Neuron (in vitro differentiated cells): ENCODE data around the gene KAZN.

Experiments
- H2AFZ ChIP-seq: one replicate; pipeline ENCODE4 v1.6.1; 2013; ENCODE audit warnings: low read depth, mild to moderate bottlenecking, inconsistent platforms, low read length, moderate library complexity
- H3K27me3 ChIP-seq: one replicate; pipeline ENCODE4 v1.6.1; 2013; ENCODE audit warnings: low read length; ENCODE audit not compliant: insufficient read depth
- H3K36me3 ChIP-seq: one replicate; pipeline ENCODE4 v1.6.1; 2013; ENCODE audit warnings: low read length; ENCODE audit not compliant: insufficient read depth
- H3K4me1 ChIP-seq: one replicate; pipeline ENCODE4 v1.6.1; 2013; ENCODE audit warnings: low read length; ENCODE audit not compliant: insufficient read depth
- H3K4me3 ChIP-seq: 2 replicates; pipeline ENCODE4 v1.5.1; 2013; ENCODE audit warnings: mild to moderate bottlenecking, low read length, moderate library complexity
- H3K9me3 ChIP-seq: one replicate; pipeline ENCODE4 v1.6.1; 2013; ENCODE audit warnings: low read length

Gene KAZN

GRCh38 chr1:14928886-14929546 is 330.5 kb downstream of the KAZN start:
- H3K9me3 ChIP-seq, result no peaks in the 10 kb centered on the region
- H2AFZ ChIP-seq, result no peak overlapping the region
- H3K4me3 ChIP-seq, result no peak overlapping the region
- H3K4me1 ChIP-seq, result peaks cover 15% of the 10 kb centered on the region
- no peaks in the 10 kb centered on the region for H3K36me3 ChIP-seq
- H3K27me3 ChIP-seq, result no peaks in the 10 kb centered on the region

GRCh38 chr1:14929547-14930246 is 331.2 kb downstream of the KAZN start:
- Histone ChIP-seq H3K4me3 (no peak overlapping the region), H3K4me1 (peaks cover 15% of the 10 kb centered on the region), H2AFZ (no peak overlapping the region), H3K9me3 (no peaks in the 10 kb centered on the region), H3K27me3 (no peaks in the 10 kb centered on the region), H3K36me3 (no peaks in the 10 kb centered on the region)

GRCh38 chr1:14930247-14930965 is 331.9 kb downstream of the KAZN start:
- H3K9me3 ChIP-seq, result no peaks in the 10 kb centered on the region
- H3K4me1 ChIP-seq, result peaks cover 10% of the 10 kb centered on the region
- H2AFZ ChIP-seq, result no peak overlapping the region
- no peaks in the 10 kb centered on the region for H3K27me3 ChIP-seq
- no peaks in the 10 kb centered on the region for H3K36me3 ChIP-seq
- no peak overlapping the region for H3K4me3 ChIP-seq

GRCh38 chr1:14932034-14932638 is 333.7 kb downstream of the KAZN start:
- Histone ChIP-seq H2AFZ (no peak overlapping the region), H3K36me3 (no peaks in the 10 kb centered on the region), H3K27me3 (no peaks in the 10 kb centered on the region), H3K4me1 (peaks cover 3% of the 10 kb centered on the region), H3K9me3 (no peaks in the 10 kb centered on the region), H3K4me3 (no peak overlapping the region)

- Histone ChIP-seq H3K9me3 (no peaks in the 10 kb centered on the region), H3K27me3 (no peaks in the 10 kb centered on the region), H3K4me1 (peaks cover 3% of the 10 kb centered on the region), H3K36me3 (no peaks in the 10 kb centered on the region), H3K4me3 (no peak overlapping the region), H2AFZ (no peak overlapping the region)
These were observed 336.4 kb downstream of the KAZN start for GRCh38 chr1:14934867-14935266.

- peaks cover 3% of the 10 kb centered on the region for H3K4me1 ChIP-seq
- no peaks in the 10 kb centered on the region for H3K9me3 ChIP-seq
- H2AFZ ChIP-seq, result no peak overlapping the region
- H3K36me3 ChIP-seq, result no peaks in the 10 kb centered on the region
- no peak overlapping the region for H3K4me3 ChIP-seq
- no peaks in the 10 kb centered on the region for H3K27me3 ChIP-seq
These were observed 338.3 kb downstream of the KAZN start for GRCh38 chr1:14936815-14937214.

- Histone ChIP-seq H2AFZ (no peak overlapping the region), H3K4me3 (no peak overlapping the region), H3K4me1 (peaks cover 9% of the 10 kb centered on the region), H3K36me3 (no peaks in the 10 kb centered on the region), H3K9me3 (no peaks in the 10 kb centered on the region), H3K27me3 (no peaks in the 10 kb centered on the region)
These were observed 338.9 kb downstream of the KAZN start for GRCh38 chr1:14937288-14937949.

- Histone ChIP-seq H3K27me3 (no peaks in the 10 kb centered on the region), H3K36me3 (no peaks in the 10 kb centered on the region), H3K4me1 (peaks cover 32% of the 10 kb centered on the region), H2AFZ (no peak overlapping the region), H3K9me3 (no peaks in the 10 kb centered on the region), H3K4me3 (no peak overlapping the region)
These were observed 341.2 kb downstream of the KAZN start for GRCh38 chr1:14939527-14940284.

GRCh38 chr1:14940285-14940870 is 341.9 kb downstream of the KAZN start:
- no peak overlapping the region for H2AFZ ChIP-seq
- H3K4me1 ChIP-seq, result peaks cover 38% of the 10 kb centered on the region
- no peaks in the 10 kb centered on the region for H3K27me3 ChIP-seq
- no peaks in the 10 kb centered on the region for H3K36me3 ChIP-seq
- H3K4me3 ChIP-seq, result no peak overlapping the region
- no peaks in the 10 kb centered on the region for H3K9me3 ChIP-seq

GRCh38 chr1:14941864-14942263 is 343.4 kb downstream of the KAZN start:
- no peaks in the 10 kb centered on the region for H3K27me3 ChIP-seq
- no peak overlapping the region for H2AFZ ChIP-seq
- H3K4me1 ChIP-seq, result peaks cover 38% of the 10 kb centered on the region
- H3K9me3 ChIP-seq, result no peaks in the 10 kb centered on the region
- H3K4me3 ChIP-seq, result no peak overlapping the region
- H3K36me3 ChIP-seq, result no peaks in the 10 kb centered on the region

GRCh38 chr1:14944471-14944985 is 346.0 kb downstream of the KAZN start:
- Histone ChIP-seq H3K4me1 (peaks cover 38% of the 10 kb centered on the region), H3K9me3 (no peaks in the 10 kb centered on the region), H2AFZ (no peak overlapping the region), H3K36me3 (no peaks in the 10 kb centered on the region), H3K4me3 (no peak overlapping the region), H3K27me3 (no peaks in the 10 kb centered on the region)
